Measurements from ENCODE around the gene MT4.

DNA sequence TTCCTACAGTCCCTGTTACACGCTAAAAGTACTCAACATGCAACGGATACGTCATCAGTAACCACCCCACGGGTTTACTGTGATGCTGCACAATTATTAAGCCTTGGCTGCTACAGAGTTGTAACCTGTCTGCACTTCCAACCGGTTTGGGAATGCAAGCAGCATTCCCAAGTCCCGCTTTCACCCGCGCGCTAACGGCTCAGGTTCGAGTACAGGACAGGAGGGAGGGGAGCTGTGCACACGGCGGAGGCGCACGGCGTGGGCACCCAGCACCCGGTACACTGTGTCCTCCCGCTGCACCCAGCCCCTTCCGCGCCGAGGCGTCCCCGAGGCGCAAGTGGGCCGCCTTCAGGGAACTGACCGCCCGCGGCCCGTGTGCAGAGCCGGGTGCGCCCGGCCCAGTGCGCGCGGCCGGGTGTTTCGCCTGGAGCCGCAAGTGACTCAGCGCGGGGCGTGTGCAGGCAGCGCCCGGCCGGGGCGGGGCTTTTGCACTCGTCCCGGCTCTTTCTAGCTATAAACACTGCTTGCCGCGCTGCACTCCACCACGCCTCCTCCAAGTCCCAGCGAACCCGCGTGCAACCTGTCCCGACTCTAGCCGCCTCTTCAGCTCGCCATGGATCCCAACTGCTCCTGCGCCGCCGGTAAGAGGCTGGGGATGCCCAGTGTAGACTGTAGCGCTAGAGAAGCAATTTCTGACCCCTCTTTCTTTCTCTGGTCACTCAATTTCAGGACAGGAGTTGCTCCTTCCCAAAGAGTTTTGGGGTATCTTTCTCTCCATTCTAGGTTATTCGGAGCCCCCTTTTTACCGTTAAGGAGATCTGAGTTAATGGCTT lies 43.4 kb downstream of the MT4 start, which contains the start of gene MT2A:
- TF ChIP-seq, protein P1, sequence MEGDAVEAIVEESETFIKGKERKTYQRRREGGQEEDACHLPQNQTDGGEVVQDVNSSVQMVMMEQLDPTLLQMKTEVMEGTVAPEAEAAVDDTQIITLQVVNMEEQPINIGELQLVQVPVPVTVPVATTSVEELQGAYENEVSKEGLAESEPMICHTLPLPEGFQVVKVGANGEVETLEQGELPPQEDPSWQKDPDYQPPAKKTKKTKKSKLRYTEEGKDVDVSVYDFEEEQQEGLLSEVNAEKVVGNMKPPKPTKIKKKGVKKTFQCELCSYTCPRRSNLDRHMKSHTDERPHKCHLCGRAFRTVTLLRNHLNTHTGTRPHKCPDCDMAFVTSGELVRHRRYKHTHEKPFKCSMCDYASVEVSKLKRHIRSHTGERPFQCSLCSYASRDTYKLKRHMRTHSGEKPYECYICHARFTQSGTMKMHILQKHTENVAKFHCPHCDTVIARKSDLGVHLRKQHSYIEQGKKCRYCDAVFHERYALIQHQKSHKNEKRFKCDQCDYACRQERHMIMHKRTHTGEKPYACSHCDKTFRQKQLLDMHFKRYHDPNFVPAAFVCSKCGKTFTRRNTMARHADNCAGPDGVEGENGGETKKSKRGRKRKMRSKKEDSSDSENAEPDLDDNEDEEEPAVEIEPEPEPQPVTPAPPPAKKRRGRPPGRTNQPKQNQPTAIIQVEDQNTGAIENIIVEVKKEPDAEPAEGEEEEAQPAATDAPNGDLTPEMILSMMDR (IDR thresholded peaks at IDR 0.05; ENCODE audit: low read depth, low read length): no peak
- no peak for TF ChIP-seq EZH2phosphoT487 (IDR thresholded peaks at IDR 0.05; ENCODE audit: low read depth)

Measured in OCI-LY3 (cell line).